Sigmoid colon (tissue), 4 donors: ENCODE data around the gene DMTF1.

Experiments used
- EP300 ChIP-seq, 4 donors: sonication (generic); formaldehyde crosslinking; IDR thresholded peaks; one replicate each; pipeline ENCODE4 v1.6.1; 2017; ENCODE audit warnings: antibody characterized with exemption in 4 of 4
- POLR2A ChIP-seq, 2 donors: fragments of 450-650 bp; IDR thresholded peaks; one replicate each; pipeline ENCODE4 v1.6.1; 2016; ENCODE audit warnings: antibody characterized with exemption in 2 of 2, mild to moderate bottlenecking in 2 of 2, moderate library complexity in 2 of 2
- POLR2AphosphoS5 ChIP-seq, 4 donors: sonication (generic); formaldehyde crosslinking; IDR thresholded peaks; one replicate each; pipeline ENCODE4 v1.6.1; 2017; ENCODE audit warnings: antibody characterized with exemption in 4 of 4
- TF ChIP-seq, protein P1 (sequence below), 4 experiments: fragments of 450-650 bp in 3 of 4; fragments of 200-600 bp in 1 of 4; IDR thresholded peaks; one replicate each; pipeline ENCODE4 v1.5.1; 2016 to 2019; ENCODE audit warnings: antibody characterized with exemption in 4 of 4, mild to moderate bottlenecking in 3 of 4, moderate library complexity in 2 of 4

GRCh38 chr7:87216701-87217508, 64.7 kb downstream of the DMTF1 start:
- TF ChIP-seq POLR2AphosphoS5 (IDR thresholded peaks at IDR 0.05) = no peak
- TF ChIP-seq POLR2A (IDR thresholded peaks at IDR 0.05) = no peak
- TF ChIP-seq, protein P1, sequence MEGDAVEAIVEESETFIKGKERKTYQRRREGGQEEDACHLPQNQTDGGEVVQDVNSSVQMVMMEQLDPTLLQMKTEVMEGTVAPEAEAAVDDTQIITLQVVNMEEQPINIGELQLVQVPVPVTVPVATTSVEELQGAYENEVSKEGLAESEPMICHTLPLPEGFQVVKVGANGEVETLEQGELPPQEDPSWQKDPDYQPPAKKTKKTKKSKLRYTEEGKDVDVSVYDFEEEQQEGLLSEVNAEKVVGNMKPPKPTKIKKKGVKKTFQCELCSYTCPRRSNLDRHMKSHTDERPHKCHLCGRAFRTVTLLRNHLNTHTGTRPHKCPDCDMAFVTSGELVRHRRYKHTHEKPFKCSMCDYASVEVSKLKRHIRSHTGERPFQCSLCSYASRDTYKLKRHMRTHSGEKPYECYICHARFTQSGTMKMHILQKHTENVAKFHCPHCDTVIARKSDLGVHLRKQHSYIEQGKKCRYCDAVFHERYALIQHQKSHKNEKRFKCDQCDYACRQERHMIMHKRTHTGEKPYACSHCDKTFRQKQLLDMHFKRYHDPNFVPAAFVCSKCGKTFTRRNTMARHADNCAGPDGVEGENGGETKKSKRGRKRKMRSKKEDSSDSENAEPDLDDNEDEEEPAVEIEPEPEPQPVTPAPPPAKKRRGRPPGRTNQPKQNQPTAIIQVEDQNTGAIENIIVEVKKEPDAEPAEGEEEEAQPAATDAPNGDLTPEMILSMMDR (IDR thresholded peaks at IDR 0.05) = no peak
- no peak for TF ChIP-seq EP300 (IDR thresholded peaks at IDR 0.05)
